Pancreas (tissue), 10 donors: ENCODE results near the gene APP. TPM values are rescaled to one million over a fixed set of nuclear protein-coding genes. Genes with fewer than 3 reads are reported as not detected.

Source experiments
- ATAC-seq, 4 donors: fragments of 200-7000 bp; cut with Tn5 transposase; one replicate each; pipeline versions ENCODE4 v1.8.0 to v1.9.1; 2020; ENCODE audit warnings: mild to moderate bottlenecking in 4 of 4, moderate library complexity in 4 of 4
- DNase-seq, 6 donors: peaks; one replicate each; pipeline ENCODE4 v3.0.0-alpha.2; 2020
- FAIRE-seq: peaks from 2 replicates; lab custom pipeline; 2012; peaks lifted over from hg19 to GRCh38; lab: Jason Lieb, UNC
- H3K27ac ChIP-seq, 4 donors: fragments of 200-600 bp; sonication (generic); 1 replicate in 3 of 4; 2 replicates in 1 of 4; pipeline versions ENCODE4 v1.5.0 to v1.8.0; 2020
- H3K27me3 ChIP-seq, 4 donors: fragments of 200-600 bp; one replicate each; pipeline ENCODE4 v1.8.0; 2021
- H3K36me3 ChIP-seq, 3 donors: fragments of 200-600 bp; sonication (generic) in 1 of 3; one replicate each; pipeline versions ENCODE4 v1.5.0 to v1.8.0; 2020 to 2021
- H3K4me1 ChIP-seq, 3 donors: fragments of 200-600 bp; one replicate each; pipeline ENCODE4 v1.8.0; 2021
- H3K4me3 ChIP-seq, 4 donors: fragments of 200-600 bp; sonication (generic) in 2 of 4; one replicate each; pipeline versions ENCODE4 v1.5.0 to v1.8.0; 2020 to 2021
- H3K9me3 ChIP-seq, 4 donors: fragments of 200-600 bp; one replicate each; pipeline ENCODE4 v1.8.0; 2021
- WGBS, 2 donors: extraction: QIAGEN DNeasy Blood & Tissue Kit; methylation state at CpG; one replicate each; pipeline ENCODE4 v1.1.7; 2013; 5-methylcytosine and 5-hydroxymethylcytosine counted together
- intact Hi-C, 3 donors: fragments of 100-400 bp; cut with DNase I; formaldehyde crosslinking; loops; one replicate each; pipeline versions ENCODE4 v1.11.1 to v1.14.2; 2022
- polyA plus RNA-seq, 2 donors: library from polyadenylated mRNA; stranded (reverse); fragments of 200-250 nt; gene quantifications; one replicate each; pipeline ENCODE4 v1.2.3, GENCODE V29; 2013
- total RNA-seq, 6 donors: library from RNA; stranded (reverse); fragmentation: NEBNext Ultra II Directional in 4 of 6; extraction: Animal tissue kit (Norgen Biotek cat#: 25700) in 4 of 6; gene quantifications; one replicate each; pipeline versions ENCODE4 v1.2.1 to v1.2.4, GENCODE V29; 2021 to 2023
- TF ChIP-seq, protein P1 (sequence below), 4 donors: fragments of 200-600 bp; sonication (generic) in 3 of 4; IDR thresholded peaks; one replicate each; pipeline versions ENCODE4 v1.5.0 to v1.8.0; 2021; ENCODE audit warnings: antibody characterized with exemption in 4 of 4
- donor health status: healthy with polysubstance abuse.
- donor health status: DM: no; HTN: no; CAD: no; lungs with moderate emphysema.
- donor health status: DM: no; HTN: no; CAD: no.
- donor health status: control.
- donor health status: control.
- donor health status: Bipolar disorder and iron deficiency.
- donor health status: DM: yes; HTN: yes; CAD: no.
- donor health status: DM: no; HTN: no; CAD: no.
- donor health status: DM: no; HTN: no; CAD: no.
- donor health status: DM: yes; HTN: yes; CAD: no.

APP gene
- total and polyA plus RNA-seq, 8 donors, result 50.7 to 372 (median 165) TPM

DNA sequence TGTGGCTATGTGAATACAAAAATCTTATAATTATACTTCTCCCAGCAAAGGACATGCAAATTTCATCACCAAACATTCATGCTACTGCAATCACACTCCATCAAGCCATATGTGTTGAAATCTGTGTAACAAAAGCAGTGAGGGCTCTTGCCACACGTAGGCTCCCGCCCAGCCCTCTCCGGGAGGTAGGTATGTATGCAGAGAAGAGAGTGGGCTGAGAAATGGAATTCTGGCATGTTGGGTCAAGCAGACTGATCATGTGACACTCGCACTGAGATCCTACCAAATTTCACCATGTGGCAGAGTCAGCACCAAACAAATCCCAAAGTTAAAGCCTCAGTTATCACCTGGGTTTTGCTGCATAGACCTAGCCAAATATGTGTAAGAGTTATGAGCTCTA lies 49.7 kb downstream of the APP start:
- no peak for ATAC-seq
- TF ChIP-seq, protein P1, sequence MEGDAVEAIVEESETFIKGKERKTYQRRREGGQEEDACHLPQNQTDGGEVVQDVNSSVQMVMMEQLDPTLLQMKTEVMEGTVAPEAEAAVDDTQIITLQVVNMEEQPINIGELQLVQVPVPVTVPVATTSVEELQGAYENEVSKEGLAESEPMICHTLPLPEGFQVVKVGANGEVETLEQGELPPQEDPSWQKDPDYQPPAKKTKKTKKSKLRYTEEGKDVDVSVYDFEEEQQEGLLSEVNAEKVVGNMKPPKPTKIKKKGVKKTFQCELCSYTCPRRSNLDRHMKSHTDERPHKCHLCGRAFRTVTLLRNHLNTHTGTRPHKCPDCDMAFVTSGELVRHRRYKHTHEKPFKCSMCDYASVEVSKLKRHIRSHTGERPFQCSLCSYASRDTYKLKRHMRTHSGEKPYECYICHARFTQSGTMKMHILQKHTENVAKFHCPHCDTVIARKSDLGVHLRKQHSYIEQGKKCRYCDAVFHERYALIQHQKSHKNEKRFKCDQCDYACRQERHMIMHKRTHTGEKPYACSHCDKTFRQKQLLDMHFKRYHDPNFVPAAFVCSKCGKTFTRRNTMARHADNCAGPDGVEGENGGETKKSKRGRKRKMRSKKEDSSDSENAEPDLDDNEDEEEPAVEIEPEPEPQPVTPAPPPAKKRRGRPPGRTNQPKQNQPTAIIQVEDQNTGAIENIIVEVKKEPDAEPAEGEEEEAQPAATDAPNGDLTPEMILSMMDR (IDR thresholded peaks at IDR 0.05), result no peak
- WGBS, 2 donors, result 94 to 95% methylated on average over 4 of the region's 4 CpGs
- FAIRE-seq, result no peak
- H3K4me1 ChIP-seq, result peaks cover 22 to 44% (median 35%) of the 10 kb centered on the region in 3 donors
- intact Hi-C loops, result no loop called here
- H3K4me3 ChIP-seq, result no peak overlapping the region
- H3K27ac ChIP-seq, result no peak overlapping the region
- no peaks in the 10 kb centered on the region for H3K27me3 ChIP-seq
- no peaks in the 10 kb centered on the region for H3K36me3 ChIP-seq
- no peaks in the 10 kb centered on the region for H3K9me3 ChIP-seq
- DNase-seq, result no peak

DNA sequence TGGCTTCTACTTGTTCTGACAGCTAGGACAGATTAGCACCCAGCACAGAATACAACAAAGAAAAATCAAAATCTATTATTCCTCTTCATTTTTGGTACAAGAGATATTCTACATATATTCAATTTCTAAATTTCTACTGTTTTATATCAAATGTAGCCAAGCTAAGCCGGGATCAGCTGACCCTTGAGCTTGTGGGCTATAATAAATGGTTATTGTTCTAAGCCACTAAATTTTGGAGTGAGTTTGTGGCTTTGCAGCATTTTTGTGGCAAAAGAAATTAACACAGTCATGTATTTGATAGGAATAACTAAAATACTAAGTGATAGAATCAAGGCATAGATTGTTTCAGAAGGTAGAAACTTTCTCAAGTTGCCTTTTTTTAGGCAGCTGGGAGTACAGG lies 50.7 kb downstream of the APP start:
- no peak overlapping the region for H3K27ac ChIP-seq
- 82 to 89% methylated on average over 1 of the region's 1 CpG for WGBS, 2 donors
- ATAC-seq (no peak), FAIRE-seq (no peak), DNase-seq (no peak)
- H3K36me3 ChIP-seq, result no peaks in the 10 kb centered on the region
- H3K9me3 ChIP-seq, result no peaks in the 10 kb centered on the region
- H3K27me3 ChIP-seq, result no peaks in the 10 kb centered on the region
- intact Hi-C loops, result no loop called here
- no peak overlapping the region for H3K4me3 ChIP-seq
- H3K4me1 ChIP-seq, result peaks cover 15 to 45% (median 35%) of the 10 kb centered on the region in 3 donors
- TF ChIP-seq, protein P1 (IDR thresholded peaks at IDR 0.05), result no peak

DNA sequence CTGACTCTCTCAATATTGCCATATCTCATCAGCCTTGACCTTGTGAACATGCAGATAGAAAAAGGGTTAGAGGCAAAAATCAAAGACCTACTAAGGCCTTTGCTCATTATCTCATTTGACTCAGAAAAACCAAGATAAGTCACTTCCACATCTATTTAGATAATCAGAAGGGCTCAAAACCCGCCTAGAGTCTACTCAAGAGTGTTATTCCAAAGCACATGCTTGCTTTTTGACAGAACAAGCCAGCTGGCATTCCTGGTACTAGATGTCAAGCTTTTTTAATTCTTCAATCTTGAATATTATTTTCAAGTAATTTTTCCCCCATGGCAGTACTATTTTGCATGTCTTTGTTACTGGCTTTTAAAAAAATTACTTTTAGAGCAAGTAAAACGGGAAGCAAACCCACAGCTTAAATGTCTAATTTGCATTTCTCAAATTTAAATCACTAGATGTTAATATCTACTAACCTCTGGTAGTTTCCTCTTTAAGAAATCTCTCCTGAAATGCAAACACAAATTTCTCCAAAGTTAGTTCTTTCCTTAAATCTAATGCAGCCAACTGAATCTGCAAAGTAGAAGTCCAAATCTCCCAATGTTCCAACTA lies 51.5 kb downstream of the APP start:
- no peak for ATAC-seq
- intact Hi-C loops, result no loop called here
- Histone ChIP-seq H3K4me3 (no peak overlapping the region), H3K4me1 (peaks cover 11 to 42% (median 29%) of the 10 kb centered on the region in 3 donors), H3K27ac (no peak overlapping the region), H3K36me3 (no peaks in the 10 kb centered on the region), H3K27me3 (no peaks in the 10 kb centered on the region), H3K9me3 (no peaks in the 10 kb centered on the region)
- TF ChIP-seq, protein P1 (IDR thresholded peaks at IDR 0.05), result no peak
- 73 to 74% methylated on average over 2 of the region's 2 CpGs for WGBS, 2 donors
- no peak for FAIRE-seq
- no peak for DNase-seq

DNA sequence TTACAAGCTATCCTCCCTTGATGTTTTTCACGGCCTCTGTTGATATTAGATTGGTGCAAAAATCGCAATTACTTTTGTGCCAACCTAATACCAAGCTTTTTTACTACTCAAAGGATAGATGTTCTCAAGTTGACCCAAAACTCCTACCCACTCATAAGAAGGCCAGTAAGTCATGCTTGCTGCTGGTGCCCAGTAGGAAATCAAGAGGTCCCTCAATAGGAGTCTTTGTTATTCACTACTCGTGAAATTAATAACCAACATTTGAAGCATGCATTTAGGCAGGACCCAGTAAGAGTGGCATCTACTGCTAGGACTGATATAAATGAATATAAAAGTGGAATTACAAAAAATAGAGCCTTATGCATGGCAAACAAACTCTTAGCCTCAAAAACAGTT lies 52.6 kb downstream of the APP start:
- intact Hi-C loops, result no loop called here
- FAIRE-seq, result no peak
- Histone ChIP-seq H3K27me3 (no peaks in the 10 kb centered on the region), H3K4me1 (peaks cover 8 to 34% (median 23%) of the 10 kb centered on the region in 3 donors), H3K4me3 (no peak overlapping the region), H3K9me3 (no peaks in the 10 kb centered on the region), H3K36me3 (no peaks in the 10 kb centered on the region), H3K27ac (peak overlapping the region in 2 of 4 donors; percentile 45 to 60)
- DNase-seq, result no peak
- no peak for ATAC-seq
- 38 to 56% methylated on average over 3 of the region's 3 CpGs for WGBS, 2 donors
- TF ChIP-seq, protein P1 (IDR thresholded peaks at IDR 0.05), result no peak

DNA sequence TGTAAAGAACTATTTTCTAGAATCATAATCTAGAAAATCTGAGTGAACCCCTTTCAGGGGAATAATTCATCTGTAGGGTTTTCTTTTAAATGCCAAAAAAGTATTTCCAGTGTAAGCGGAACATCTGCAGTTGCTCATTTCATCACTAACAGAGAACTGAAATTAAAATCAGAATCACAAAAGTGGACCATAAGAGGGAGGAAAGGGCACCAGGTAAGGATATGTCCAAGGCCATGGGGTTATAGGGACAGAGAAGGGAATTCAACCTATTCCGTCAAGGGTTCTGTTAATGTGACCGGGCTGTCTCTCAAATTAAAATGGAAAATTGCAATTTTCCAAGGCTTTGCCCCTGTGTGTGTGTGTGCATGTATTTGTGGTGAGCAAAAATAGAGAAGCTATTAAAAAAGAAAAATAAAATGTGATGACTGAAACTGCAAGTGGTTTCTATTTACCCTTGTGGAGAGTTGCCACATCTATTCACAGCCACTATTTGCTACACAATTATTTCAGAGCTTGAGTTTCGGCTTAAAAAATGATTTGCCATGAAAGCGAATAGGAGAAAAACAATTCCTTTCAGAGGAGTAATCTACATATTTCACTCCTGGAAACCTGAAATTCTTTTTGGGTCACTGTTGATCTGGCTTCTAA lies 53.1 kb downstream of the APP start:
- Histone ChIP-seq H3K4me3 (no peak overlapping the region), H3K27me3 (no peaks in the 10 kb centered on the region), H3K27ac (peak overlapping the region in 3 of 4 donors; percentile 45 to 63 (median 60)), H3K36me3 (no peaks in the 10 kb centered on the region), H3K4me1 (peaks cover 10 to 34% (median 28%) of the 10 kb centered on the region in 3 donors), H3K9me3 (no peaks in the 10 kb centered on the region)
- 79 to 81% methylated on average over 5 of the region's 5 CpGs for WGBS, 2 donors
- no peak for DNase-seq
- TF ChIP-seq, protein P1 (IDR thresholded peaks at IDR 0.05), result no peak
- no peak for FAIRE-seq
- intact Hi-C loops, result no loop called here
- peak in 3 of 4 donors; percentile 7 to 35 (median 28) for ATAC-seq
